Small intestine (tissue), 7 donors: ENCODE measurements around the gene IFT81. TPM values are rescaled to one million over a fixed set of nuclear protein-coding genes. Genes with fewer than 3 reads are reported as not detected.
A peak's percentile ranks its signal among the peaks of the same experiment; 100 is the strongest.

Source experiments
- DNase-seq, 2 donors: peaks; one replicate each; pipeline versions ENCODE4 v3.0.0 to v3.0.0-alpha.2; 2013
- FAIRE-seq: peaks from 2 replicates; lab custom pipeline; 2012; peaks lifted over from hg19 to GRCh38; lab: Jason Lieb, UNC
- H3K27ac ChIP-seq, 3 donors: one replicate each; pipeline ENCODE4 v1.5.1; 2013; ENCODE audit warnings: low read length in 2 of 3, mild to moderate bottlenecking in 2 of 3, control low read depth in 1 of 3, inconsistent platforms in 1 of 3, low read depth in 1 of 3, moderate library complexity in 1 of 3
- H3K27me3 ChIP-seq, 3 donors: one replicate each; pipeline ENCODE4 v1.6.1; 2013; ENCODE audit warnings: low read length in 3 of 3, inconsistent platforms in 1 of 3; ENCODE audit not compliant: control insufficient read depth in 3 of 3, insufficient read depth in 3 of 3
- H3K36me3 ChIP-seq, 3 donors: one replicate each; pipeline ENCODE4 v1.6.1; 2013; ENCODE audit warnings: low read length in 3 of 3, inconsistent platforms in 1 of 3, low read depth in 1 of 3, mild to moderate bottlenecking in 1 of 3, moderate library complexity in 1 of 3; ENCODE audit not compliant: control insufficient read depth in 3 of 3, insufficient read depth in 2 of 3
- H3K4me1 ChIP-seq, 3 donors: one replicate each; pipeline ENCODE4 v1.6.1; 2013; ENCODE audit warnings: low read length in 2 of 3, inconsistent platforms in 1 of 3, low read depth in 1 of 3, mild to moderate bottlenecking in 1 of 3, moderate library complexity in 1 of 3; ENCODE audit not compliant: control insufficient read depth in 3 of 3, insufficient read depth in 2 of 3
- H3K4me3 ChIP-seq, 3 donors: one replicate each; pipeline ENCODE4 v1.5.1; 2013; ENCODE audit warnings: low read length in 3 of 3, control low read depth in 1 of 3, inconsistent platforms in 1 of 3, low read depth in 1 of 3, mild to moderate bottlenecking in 1 of 3, moderate library complexity in 1 of 3
- H3K9me3 ChIP-seq, 2 donors: one replicate each; pipeline ENCODE4 v1.6.1; 2013; ENCODE audit warnings: low read depth in 1 of 2, low read length in 1 of 2; ENCODE audit not compliant: control insufficient read depth in 2 of 2, insufficient read depth in 1 of 2
- WGBS, 3 donors: extraction: QIAGEN DNeasy Blood & Tissue Kit; methylation state at CpG; one replicate each; pipeline ENCODE4 v1.1.7; 2013; 5-methylcytosine and 5-hydroxymethylcytosine counted together
- polyA plus RNA-seq, 4 donors: library from polyadenylated mRNA; stranded (reverse) in 3 of 4; unstranded in 1 of 4; fragments of 200-250 nt in 3 of 4; fragments of 120-200 nt in 1 of 4; gene quantifications; one replicate each; pipeline versions ENCODE4 v1.2.1 to v1.2.3, GENCODE V29; 2013
- donor health status: healthy with polysubstance abuse.
- donor health status: control.
- donor health status: control.
- donor health status: Bipolar disorder and iron deficiency.
- donor health status: healthy.

Gene IFT81
- polyA plus RNA-seq, 4 donors, result 0.54 to 10.2 (median 2.6) TPM

DNA sequence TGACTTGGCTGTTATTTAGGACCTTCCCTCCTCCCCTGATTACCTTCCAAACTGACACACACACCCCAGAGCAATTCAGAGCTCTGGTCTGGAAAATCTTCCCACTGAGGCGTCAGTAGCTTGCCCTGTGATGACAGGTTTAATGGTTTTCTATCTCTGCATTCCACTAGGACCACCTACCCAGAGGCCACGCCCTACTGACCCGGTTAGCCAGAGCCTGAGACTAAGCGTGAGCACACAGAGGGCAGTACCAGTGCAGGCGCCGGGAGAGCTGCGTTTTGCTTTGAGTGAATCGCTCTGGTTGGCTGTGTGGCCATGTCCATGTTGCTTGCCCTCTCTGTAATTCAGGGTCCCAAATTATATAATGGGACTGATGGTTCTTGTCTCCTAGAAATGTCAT lies 120.7 kb downstream of the IFT81 start:
- Histone ChIP-seq H3K27me3 (no peaks in the 10 kb centered on the region), H3K36me3 (no peaks in the 10 kb centered on the region), H3K4me3 (no peak overlapping the region), H3K9me3 (peaks cover 0 to 7% of the 10 kb centered on the region in 2 donors), H3K27ac (no peak overlapping the region), H3K4me1 (peaks cover 12 to 49% (median 20%) of the 10 kb centered on the region in 3 donors)
- no peak for DNase-seq
- 79 to 86% (median 85%) methylated on average over 8 of the region's 8 CpGs for WGBS, 3 donors
- no peak for FAIRE-seq

GRCh38 chr12:110245369-110245772 lies 121.2 kb downstream of the IFT81 start:
- H3K36me3 ChIP-seq, result no peaks in the 10 kb centered on the region
- DNase-seq (peak; percentile 58 to 81), FAIRE-seq (no peak)
- H3K4me3 ChIP-seq, result no peak overlapping the region
- H3K27ac ChIP-seq, result peak overlapping the region in 2 of 3 donors; percentile 13 to 97
- H3K4me1 ChIP-seq, result peaks cover 14 to 54% (median 23%) of the 10 kb centered on the region in 3 donors
- no peaks in the 10 kb centered on the region for H3K27me3 ChIP-seq
- H3K9me3 ChIP-seq, result peaks cover 0 to 7% of the 10 kb centered on the region in 2 donors
- WGBS, 3 donors, result 15 to 64% (median 36%) methylated on average over 3 of the region's 3 CpGs

- peaks cover 17 to 59% (median 25%) of the 10 kb centered on the region in 3 donors for H3K4me1 ChIP-seq
- WGBS, 3 donors, result 33 to 58% (median 47%) methylated on average over 4 of the region's 4 CpGs
- FAIRE-seq (no peak), DNase-seq (no peak)
- no peak overlapping the region for H3K4me3 ChIP-seq
- H3K27ac ChIP-seq, result peak overlapping the region; percentile 97 to 98 (median 98)
- H3K36me3 ChIP-seq, result no peaks in the 10 kb centered on the region
- H3K9me3 ChIP-seq, result peaks cover 0 to 7% of the 10 kb centered on the region in 2 donors
- no peaks in the 10 kb centered on the region for H3K27me3 ChIP-seq
Observed at GRCh38 chr12:110246636-110247339, 122.6 kb downstream of the IFT81 start.

GRCh38 chr12:110247340-110248095 lies 123.4 kb downstream of the IFT81 start:
- peaks cover 0 to 7% of the 10 kb centered on the region in 2 donors for H3K9me3 ChIP-seq
- 9 to 53% (median 22%) methylated on average over 14 of the region's 14 CpGs for WGBS, 3 donors
- no peak for FAIRE-seq
- H3K27me3 ChIP-seq, result no peaks in the 10 kb centered on the region
- peak overlapping the region; percentile 97 to 98 (median 98) for H3K27ac ChIP-seq
- peak; percentile 95 to 98 for DNase-seq
- H3K4me3 ChIP-seq, result peak overlapping the region in 1 of 3 donors; percentile 0
- H3K36me3 ChIP-seq, result no peaks in the 10 kb centered on the region
- H3K4me1 ChIP-seq, result peaks cover 17 to 60% (median 25%) of the 10 kb centered on the region in 3 donors

- Histone ChIP-seq H3K4me1 (peaks cover 19 to 65% (median 25%) of the 10 kb centered on the region in 3 donors), H3K36me3 (no peaks in the 10 kb centered on the region), H3K4me3 (peak overlapping the region in 1 of 3 donors; percentile 0), H3K9me3 (peaks cover 0 to 7% of the 10 kb centered on the region in 2 donors), H3K27ac (peak overlapping the region; percentile 97 to 98 (median 98)), H3K27me3 (no peaks in the 10 kb centered on the region)
- 19 to 70% (median 40%) methylated on average over 4 of the region's 4 CpGs for WGBS, 3 donors
- no peak for FAIRE-seq
- no peak for DNase-seq
Observed at GRCh38 chr12:110248096-110248447, 123.9 kb downstream of the IFT81 start.

DNA sequence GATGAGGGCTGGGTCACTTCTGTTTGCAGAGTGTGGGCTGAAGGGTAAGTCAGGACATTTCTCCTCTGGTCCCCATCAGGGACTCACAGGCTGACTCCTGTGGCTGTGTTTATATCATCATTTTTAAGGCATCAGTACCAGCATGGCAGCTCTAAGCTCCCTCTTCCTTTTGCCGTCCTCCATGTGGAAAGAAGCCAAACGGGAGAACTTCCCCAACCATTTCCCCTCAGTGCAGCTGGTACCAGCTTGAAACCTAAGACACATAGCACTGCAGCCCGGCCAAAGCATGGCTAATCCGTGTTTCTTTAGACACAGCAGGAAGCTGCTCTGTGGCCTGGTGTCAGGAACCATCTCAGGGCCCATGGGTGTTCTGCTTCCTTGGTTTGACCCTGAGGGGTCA lies 124.9 kb downstream of the IFT81 start:
- Histone ChIP-seq H3K27me3 (no peaks in the 10 kb centered on the region), H3K9me3 (peaks cover 0 to 7% of the 10 kb centered on the region in 2 donors), H3K4me3 (no peak overlapping the region), H3K4me1 (peaks cover 19 to 67% (median 25%) of the 10 kb centered on the region in 3 donors), H3K36me3 (no peaks in the 10 kb centered on the region), H3K27ac (peak overlapping the region; percentile 97 to 98 (median 98))
- no peak for DNase-seq
- 16 to 27% (median 23%) methylated on average over 4 of the region's 4 CpGs for WGBS, 3 donors
- FAIRE-seq, result no peak

GRCh38 chr12:110249716-110250225 lies 125.6 kb downstream of the IFT81 start:
- DNase-seq (peak; percentile 82 to 94), FAIRE-seq (no peak)
- WGBS, 3 donors, result 24 to 60% (median 31%) methylated on average over 7 of the region's 7 CpGs
- H3K27ac ChIP-seq, result peak overlapping the region; percentile 97 to 98 (median 98)
- peaks cover 0 to 7% of the 10 kb centered on the region in 2 donors for H3K9me3 ChIP-seq
- peaks cover 19 to 66% (median 25%) of the 10 kb centered on the region in 3 donors for H3K4me1 ChIP-seq
- no peaks in the 10 kb centered on the region for H3K36me3 ChIP-seq
- H3K27me3 ChIP-seq, result no peaks in the 10 kb centered on the region
- no peak overlapping the region for H3K4me3 ChIP-seq

DNA sequence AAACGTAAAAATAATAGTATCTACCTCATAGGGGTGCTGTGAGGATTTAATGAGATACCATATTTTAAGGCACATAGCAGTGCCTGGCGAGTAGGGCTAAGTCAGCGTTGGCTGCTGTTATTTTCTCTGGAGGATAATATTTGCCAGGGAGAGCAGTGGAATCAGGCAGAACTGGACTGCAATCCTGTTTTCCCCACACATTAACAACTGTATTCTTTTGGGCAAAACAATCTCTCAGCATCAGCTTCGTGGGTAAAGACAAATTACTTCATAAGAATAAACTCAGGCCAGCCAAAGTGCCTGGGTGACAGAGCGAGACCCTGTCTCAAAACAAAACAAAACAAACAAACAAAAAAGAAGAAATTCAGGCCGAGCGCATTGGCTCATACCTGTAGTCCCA lies 127.2 kb downstream of the IFT81 start:
- no peak for DNase-seq
- no peak overlapping the region for H3K27ac ChIP-seq
- no peaks in the 10 kb centered on the region for H3K27me3 ChIP-seq
- H3K4me1 ChIP-seq, result peaks cover 16 to 51% (median 25%) of the 10 kb centered on the region in 3 donors
- 86 to 93% (median 88%) methylated on average over 7 of the region's 7 CpGs for WGBS, 3 donors
- no peaks in the 10 kb centered on the region for H3K9me3 ChIP-seq
- FAIRE-seq, result no peak
- H3K36me3 ChIP-seq, result no peaks in the 10 kb centered on the region
- no peak overlapping the region for H3K4me3 ChIP-seq
